ENCODE results near the gene JMJD7. TPM values are rescaled to one million over a fixed set of nuclear protein-coding genes. Genes with fewer than 3 reads are reported as not detected.

Gene JMJD7
- 10 to 100 TPM in 3 of 4 donors, 1 to 10 TPM in 1; 9.1 to 13.3 (median 12.4) TPM for polyA plus RNA-seq (ENCODE audit: insufficient read length in 4 of 4)

- peak; percentile 75 to 80 (median 78) for DNase-seq (ENCODE audit: low read depth in 4 of 4, low spot score in 3 of 4)
Observed at GRCh38 chr15:41827880-41828806, at the start of gene JMJD7. Gene JMJD7, plus strand, starts transcription at chr15:41828092. Its CDS starts 33 bp downstream, at chr15:41828125.

- no peak for DNase-seq (ENCODE audit: low read depth in 4 of 4, low spot score in 3 of 4)
Observed at GRCh38 chr15:41778521-41778920, 49.4 kb upstream of the JMJD7 start.

- no peak for DNase-seq (ENCODE audit: low read depth in 4 of 4, low spot score in 3 of 4)
Observed at GRCh38 chr15:41779662-41780157, 48.2 kb upstream of the JMJD7 start.

- DNase-seq (ENCODE audit: low read depth in 4 of 4, low spot score in 3 of 4): no peak
Observed at GRCh38 chr15:41780266-41780665, 47.6 kb upstream of the JMJD7 start.

- no peak for DNase-seq (ENCODE audit: low read depth in 4 of 4, low spot score in 3 of 4)
Observed at GRCh38 chr15:41780727-41781126, 47.2 kb upstream of the JMJD7 start.

GRCh38 chr15:41782371-41783282 is 45.3 kb upstream of the JMJD7 start:
- DNase-seq (ENCODE audit: low read depth in 4 of 4, low spot score in 3 of 4): no peak

- no peak for DNase-seq (ENCODE audit: low read depth in 4 of 4, low spot score in 3 of 4)
Observed at GRCh38 chr15:41783296-41783695, 44.6 kb upstream of the JMJD7 start.

GRCh38 chr15:41788262-41788661 is 39.6 kb upstream of the JMJD7 start:
- DNase-seq (ENCODE audit: low read depth in 4 of 4, low spot score in 3 of 4): no peak

- DNase-seq (ENCODE audit: low read depth in 4 of 4, low spot score in 3 of 4): no peak
Observed at GRCh38 chr15:41789236-41789635, 38.7 kb upstream of the JMJD7 start.

GRCh38 chr15:41789662-41790061 is 38.2 kb upstream of the JMJD7 start:
- no peak for DNase-seq (ENCODE audit: low read depth in 4 of 4, low spot score in 3 of 4)

- no peak for DNase-seq (ENCODE audit: low read depth in 4 of 4, low spot score in 3 of 4)
Observed at GRCh38 chr15:41790169-41790568, 37.7 kb upstream of the JMJD7 start.

GRCh38 chr15:41790756-41791546 is 36.9 kb upstream of the JMJD7 start:
- no peak for DNase-seq (ENCODE audit: low read depth in 4 of 4, low spot score in 3 of 4)

GRCh38 chr15:41791547-41791937 is 36.4 kb upstream of the JMJD7 start:
- DNase-seq (ENCODE audit: low read depth in 4 of 4, low spot score in 3 of 4): no peak

GRCh38 chr15:41792000-41792637 is 35.8 kb upstream of the JMJD7 start:
- no peak for DNase-seq (ENCODE audit: low read depth in 4 of 4, low spot score in 3 of 4)

- no peak for DNase-seq (ENCODE audit: low read depth in 4 of 4, low spot score in 3 of 4)
Observed at GRCh38 chr15:41794081-41794480, 33.8 kb upstream of the JMJD7 start.

GRCh38 chr15:41795996-41796856 is 31.7 kb upstream of the JMJD7 start:
- DNase-seq (ENCODE audit: low read depth in 4 of 4, low spot score in 3 of 4): no peak

GRCh38 chr15:41797201-41797944 is 30.5 kb upstream of the JMJD7 start:
- DNase-seq (ENCODE audit: low read depth in 4 of 4, low spot score in 3 of 4): no peak

Measured in left renal pelvis (tissue), 4 donors.